Pancreas (tissue), 10 donors: Measurements from ENCODE around the gene PCDHGA5. TPM values are rescaled to one million over a fixed set of nuclear protein-coding genes. Genes with fewer than 3 reads are reported as not detected.
"Not testable (repeated sequence)": the region's sequence is repeated elsewhere in the genome, so short reads cannot be mapped to it uniquely, and the experiment has no call there.

Experiments used
- ATAC-seq, 4 donors: fragments of 200-7000 bp; cut with Tn5 transposase; one replicate each; pipeline versions ENCODE4 v1.8.0 to v1.9.1; 2020; ENCODE audit warnings: mild to moderate bottlenecking in 4 of 4, moderate library complexity in 4 of 4
- DNase-seq, 6 donors: peaks; one replicate each; pipeline ENCODE4 v3.0.0-alpha.2; 2020
- FAIRE-seq: peaks from 2 replicates; lab custom pipeline; 2012; peaks lifted over from hg19 to GRCh38; lab: Jason Lieb, UNC
- H3K27ac ChIP-seq, 4 donors: fragments of 200-600 bp; sonication (generic); 1 replicate in 3 of 4; 2 replicates in 1 of 4; pipeline versions ENCODE4 v1.5.0 to v1.8.0; 2020
- H3K27me3 ChIP-seq, 4 donors: fragments of 200-600 bp; one replicate each; pipeline ENCODE4 v1.8.0; 2021
- H3K36me3 ChIP-seq, 3 donors: fragments of 200-600 bp; sonication (generic) in 1 of 3; one replicate each; pipeline versions ENCODE4 v1.5.0 to v1.8.0; 2020 to 2021
- H3K4me1 ChIP-seq, 3 donors: fragments of 200-600 bp; one replicate each; pipeline ENCODE4 v1.8.0; 2021
- H3K4me3 ChIP-seq, 4 donors: fragments of 200-600 bp; sonication (generic) in 2 of 4; one replicate each; pipeline versions ENCODE4 v1.5.0 to v1.8.0; 2020 to 2021
- H3K9me3 ChIP-seq, 4 donors: fragments of 200-600 bp; one replicate each; pipeline ENCODE4 v1.8.0; 2021
- CTCF ChIP-seq, 4 donors: fragments of 200-600 bp; sonication (generic) in 3 of 4; IDR thresholded peaks; one replicate each; pipeline versions ENCODE4 v1.5.0 to v1.8.0; 2021; ENCODE audit warnings: antibody characterized with exemption in 4 of 4
- WGBS, 2 donors: extraction: QIAGEN DNeasy Blood & Tissue Kit; methylation state at CpG; one replicate each; pipeline ENCODE4 v1.1.7; 2013; 5-methylcytosine and 5-hydroxymethylcytosine counted together
- intact Hi-C, 3 donors: fragments of 100-400 bp; cut with DNase I; formaldehyde crosslinking; loops; one replicate each; pipeline versions ENCODE4 v1.11.1 to v1.14.2; 2022
- polyA plus RNA-seq, 2 donors: library from polyadenylated mRNA; stranded (reverse); fragments of 200-250 nt; gene quantifications; one replicate each; pipeline ENCODE4 v1.2.3, GENCODE V29; 2013
- total RNA-seq, 6 donors: library from RNA; stranded (reverse); fragmentation: NEBNext Ultra II Directional in 4 of 6; extraction: Animal tissue kit (Norgen Biotek cat#: 25700) in 4 of 6; gene quantifications; one replicate each; pipeline versions ENCODE4 v1.2.1 to v1.2.4, GENCODE V29; 2021 to 2023
- donor health status: healthy with polysubstance abuse.
- donor health status: DM: no; HTN: no; CAD: no; lungs with moderate emphysema.
- donor health status: DM: no; HTN: no; CAD: no.
- donor health status: control.
- donor health status: control.
- donor health status: Bipolar disorder and iron deficiency.
- donor health status: DM: yes; HTN: yes; CAD: no.
- donor health status: DM: no; HTN: no; CAD: no.
- donor health status: DM: no; HTN: no; CAD: no.
- donor health status: DM: yes; HTN: yes; CAD: no.

PCDHGA5 gene
- total and polyA plus RNA-seq, 8 donors, result 0.40 to 2.1 (median 1.5) TPM

DNA sequence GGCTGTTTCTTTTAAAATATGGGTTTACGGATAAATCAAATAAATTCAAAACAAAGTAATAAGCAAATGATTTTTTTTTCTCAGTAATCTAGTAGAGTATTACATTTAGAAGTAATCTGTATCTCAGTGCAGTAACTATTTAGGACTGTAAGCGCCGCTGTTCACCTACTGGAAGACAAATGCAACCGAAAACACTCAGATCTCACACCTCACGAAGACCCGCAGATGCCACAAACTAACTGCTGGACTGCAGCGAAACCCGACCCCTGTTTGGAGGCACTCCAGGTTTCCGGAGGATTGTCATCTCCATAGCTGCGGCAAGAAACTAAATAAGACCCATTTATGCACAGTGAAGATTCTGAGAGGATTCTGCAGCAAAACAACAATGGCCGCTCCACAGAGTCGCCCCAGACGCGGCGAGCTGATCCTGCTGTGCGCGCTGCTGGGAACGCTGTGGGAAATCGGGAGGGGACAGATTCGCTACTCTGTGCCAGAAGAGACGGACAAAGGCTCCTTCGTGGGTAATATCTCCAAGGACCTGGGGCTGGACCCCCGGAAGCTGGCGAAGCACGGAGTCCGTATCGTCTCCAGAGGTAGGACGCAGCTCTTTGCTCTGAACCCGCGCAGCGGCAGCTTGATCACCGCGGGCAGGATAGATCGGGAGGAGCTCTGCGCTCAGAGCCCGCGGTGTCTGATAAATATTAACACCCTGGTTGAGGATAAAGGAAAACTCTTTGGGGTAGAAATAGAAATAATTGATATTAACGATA lies 28.7 kb downstream of the PCDHGA5 start, which contains the start of gene PCDHGA8:
Gene PCDHGA8, plus strand, starts transcription at position 205 of the 770 bp plus-strand sequence. Its CDS starts 181 bp downstream, at position 386.
- FAIRE-seq, result no peak
- peak in 1 of 6 donors; percentile 31 for DNase-seq
- H3K27me3 ChIP-seq, result no peaks in the 10 kb centered on the region
- intact Hi-C loops, result no loop called here
- no peaks in the 10 kb centered on the region for H3K36me3 ChIP-seq
- no peak within 1 kb of the TSS for H3K4me3 ChIP-seq
- no peak for TF ChIP-seq CTCF (IDR thresholded peaks at IDR 0.05)
- whole genome bisulfite sequencing, 2 donors, result 26 to 28% methylated on average over 38 of the region's 38 CpGs
- no peak for ATAC-seq
- H3K4me1 ChIP-seq, result no peaks in the 10 kb centered on the region
- peaks cover 0 to 34% (median 2%) of the 10 kb centered on the region in 4 donors for H3K9me3 ChIP-seq
- H3K27ac ChIP-seq, result no peak within 1 kb of the TSS

- Histone ChIP-seq H3K4me3 (no peak overlapping the region), H3K27me3 (no peaks in the 10 kb centered on the region), H3K27ac (no peak overlapping the region), H3K4me1 (no peaks in the 10 kb centered on the region), H3K36me3 (no peaks in the 10 kb centered on the region), H3K9me3 (peaks cover 0 to 34% (median 2%) of the 10 kb centered on the region in 4 donors)
- FAIRE-seq (no peak), DNase-seq (peak in 1 of 6 donors; percentile 23), ATAC-seq (no peak)
- 24 to 29% methylated on average over 21 of the region's 21 CpGs for WGBS, 2 donors
- no peak for TF ChIP-seq CTCF (IDR thresholded peaks at IDR 0.05)
- intact Hi-C loops, result no loop called here
These were observed 29.3 kb downstream of the PCDHGA5 start for GRCh38 chr5:141393267-141393666.

DNA sequence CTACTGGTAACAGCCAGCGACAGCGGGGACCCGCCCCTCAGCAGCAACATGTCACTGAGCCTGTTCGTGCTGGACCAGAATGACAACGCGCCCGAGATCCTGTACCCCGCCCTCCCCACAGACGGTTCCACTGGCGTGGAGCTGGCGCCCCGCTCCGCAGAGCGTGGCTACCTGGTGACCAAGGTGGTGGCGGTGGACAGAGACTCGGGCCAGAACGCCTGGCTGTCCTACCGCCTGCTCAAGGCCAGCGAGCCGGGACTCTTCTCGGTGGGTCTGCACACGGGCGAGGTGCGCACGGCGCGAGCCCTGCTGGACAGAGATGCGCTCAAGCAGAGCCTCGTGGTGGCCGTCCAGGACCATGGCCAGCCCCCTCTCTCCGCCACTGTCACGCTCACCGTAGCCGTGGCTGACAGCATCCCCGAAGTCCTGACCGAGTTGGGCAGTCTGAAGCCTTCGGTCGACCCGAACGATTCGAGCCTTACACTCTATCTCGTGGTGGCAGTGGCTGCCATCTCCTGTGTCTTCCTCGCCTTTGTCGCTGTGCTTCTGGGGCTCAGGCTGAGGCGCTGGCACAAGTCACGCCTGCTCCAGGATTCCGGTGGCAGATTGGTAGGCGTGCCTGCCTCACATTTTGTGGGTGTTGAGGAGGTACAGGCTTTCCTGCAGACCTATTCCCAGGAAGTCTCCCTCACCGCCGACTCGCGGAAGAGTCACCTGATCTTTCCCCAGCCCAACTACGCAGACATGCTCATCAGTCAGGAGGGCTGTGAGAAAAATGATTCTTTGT lies 30.6 kb downstream of the PCDHGA5 start:
- H3K27ac ChIP-seq, H3K4me1 ChIP-seq, FAIRE-seq, H3K4me3 ChIP-seq, ATAC-seq, H3K27me3 ChIP-seq, intact Hi-C loops, H3K36me3 ChIP-seq: not testable (repeated sequence)
- 22 to 25% methylated on average over 36 to 46 of the region's 53 CpGs for WGBS, 2 donors
- peak in 1 of 6 donors; percentile 27 for DNase-seq
- H3K9me3 ChIP-seq, result peaks cover 0 to 24% (median 2%) of the 10 kb centered on the region in 4 donors

DNA sequence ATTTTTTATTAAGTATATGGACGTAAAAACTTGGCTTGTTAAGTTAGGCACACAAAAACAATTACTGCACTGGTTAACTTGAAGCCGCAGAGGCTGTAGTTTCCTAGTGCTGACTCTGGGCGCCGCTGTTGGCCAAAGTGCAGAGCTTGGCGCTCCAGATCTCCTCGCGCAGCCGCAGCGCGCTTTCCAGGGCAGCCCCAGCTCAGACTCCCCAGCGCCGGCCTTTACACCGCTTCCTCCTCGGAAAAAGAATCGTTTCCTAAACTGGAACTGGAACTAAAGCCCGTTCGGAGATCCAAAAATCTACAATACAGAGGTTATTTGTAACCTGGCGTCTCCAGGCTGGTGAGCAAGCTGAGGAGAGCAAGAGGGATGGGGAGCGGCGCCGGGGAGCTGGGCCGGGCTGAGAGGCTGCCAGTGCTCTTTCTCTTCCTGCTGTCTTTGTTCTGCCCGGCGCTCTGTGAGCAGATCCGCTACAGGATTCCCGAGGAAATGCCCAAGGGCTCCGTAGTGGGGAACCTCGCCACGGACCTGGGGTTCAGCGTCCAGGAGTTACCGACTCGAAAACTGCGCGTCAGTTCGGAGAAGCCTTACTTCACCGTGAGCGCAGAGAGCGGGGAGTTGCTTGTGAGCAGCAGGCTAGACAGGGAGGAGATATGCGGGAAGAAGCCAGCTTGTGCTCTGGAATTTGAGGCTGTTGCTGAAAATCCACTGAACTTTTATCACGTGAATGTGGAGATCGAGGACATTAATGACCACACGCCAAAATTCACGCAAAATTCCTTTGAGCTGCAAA lies 34.0 kb downstream of the PCDHGA5 start, which contains the start of gene PCDHGB5:
Gene PCDHGB5, plus strand, starts transcription at position 192 of the 796 bp plus-strand sequence. Its CDS starts 181 bp downstream, at position 373.
- intact Hi-C loops, H3K36me3 ChIP-seq, H3K27me3 ChIP-seq, H3K27ac ChIP-seq, H3K4me1 ChIP-seq, FAIRE-seq: not testable (repeated sequence)
- 1 to 5% methylated on average over 24 to 25 of the region's 43 CpGs for WGBS, 2 donors
- ATAC-seq, result peak; percentile 94 to 100 (median 98)
- peak in 4 of 6 donors; percentile 33 to 69 (median 45) for DNase-seq
- Histone ChIP-seq H3K4me3 (peak within 1 kb of the TSS in 2 of 4 donors; percentile 8 to 37), H3K9me3 (peaks cover 0 to 17% (median 2%) of the 10 kb centered on the region in 4 donors)
- TF ChIP-seq CTCF (IDR thresholded peaks at IDR 0.05), result peak in 3 of 4 donors; percentile 35 to 44 (median 41)
